Suprapubic skin (tissue), 4 donors: ENCODE data around the gene TPI1. TPM values are rescaled to one million over a fixed set of nuclear protein-coding genes. Genes with fewer than 3 reads are reported as not detected.

ENCODE experiments used
- DNase-seq, 2 donors: peaks; one replicate each; pipeline ENCODE4 v3.0.0-alpha.2; 2019; ENCODE audit warnings: low spot score in 2 of 2
- H3K27ac ChIP-seq: fragments of 200-600 bp; sonication (generic); one replicate; pipeline ENCODE4 v1.5.1; 2019
- H3K27me3 ChIP-seq: fragments of 200-600 bp; sonication (generic); one replicate; pipeline ENCODE4 v1.5.1; 2019
- H3K36me3 ChIP-seq: fragments of 200-600 bp; sonication (generic); one replicate; pipeline ENCODE4 v1.5.1; 2019
- H3K4me1 ChIP-seq: fragments of 200-600 bp; sonication (generic); one replicate; pipeline ENCODE4 v1.5.1; 2019
- H3K4me3 ChIP-seq: fragments of 200-600 bp; sonication (generic); one replicate; pipeline ENCODE4 v1.5.1; 2019; ENCODE audit warnings: mild to moderate bottlenecking
- H3K9me3 ChIP-seq: fragments of 200-600 bp; sonication (generic); one replicate; pipeline ENCODE4 v1.5.1; 2019
- EP300 ChIP-seq: sonication (generic); formaldehyde crosslinking; IDR thresholded peaks from one replicate; pipeline ENCODE4 v1.6.1; 2017; ENCODE audit warnings: antibody characterized with exemption
- POLR2A ChIP-seq, 2 donors: fragments of 450-650 bp; IDR thresholded peaks; one replicate each; pipeline ENCODE4 v1.6.1; 2017; ENCODE audit warnings: antibody characterized with exemption in 2 of 2, mild to moderate bottlenecking in 2 of 2, moderate library complexity in 2 of 2
- POLR2AphosphoS5 ChIP-seq, 3 donors: sonication (generic); formaldehyde crosslinking; IDR thresholded peaks; one replicate each; pipeline ENCODE4 v1.6.1; 2017; ENCODE audit warnings: antibody characterized with exemption in 3 of 3
- WGBS: methylation state at CpG from one replicate; pipeline ENCODE4 v1.1.5; 2018; 5-methylcytosine and 5-hydroxymethylcytosine counted together
- total RNA-seq, 4 donors: library from RNA; depleted of rRNA; stranded (reverse); fragments of >200 nt; gene quantifications; one replicate each; pipeline ENCODE4 v1.1.0, GENCODE V29; 2016
- TF ChIP-seq, protein P1 (sequence below), 2 donors: fragments of 200-600 bp in 1 of 2; fragments of 450-650 bp in 1 of 2; sonication (generic) in 1 of 2; IDR thresholded peaks; one replicate each; pipeline ENCODE4 v1.5.1; 2016 to 2019; ENCODE audit warnings: antibody characterized with exemption in 2 of 2, mild to moderate bottlenecking in 1 of 2, moderate library complexity in 1 of 2

The TPI1 gene
- total RNA-seq, 4 donors from 2014 or later, result 185 to 498 (median 405) TPM

DNA sequence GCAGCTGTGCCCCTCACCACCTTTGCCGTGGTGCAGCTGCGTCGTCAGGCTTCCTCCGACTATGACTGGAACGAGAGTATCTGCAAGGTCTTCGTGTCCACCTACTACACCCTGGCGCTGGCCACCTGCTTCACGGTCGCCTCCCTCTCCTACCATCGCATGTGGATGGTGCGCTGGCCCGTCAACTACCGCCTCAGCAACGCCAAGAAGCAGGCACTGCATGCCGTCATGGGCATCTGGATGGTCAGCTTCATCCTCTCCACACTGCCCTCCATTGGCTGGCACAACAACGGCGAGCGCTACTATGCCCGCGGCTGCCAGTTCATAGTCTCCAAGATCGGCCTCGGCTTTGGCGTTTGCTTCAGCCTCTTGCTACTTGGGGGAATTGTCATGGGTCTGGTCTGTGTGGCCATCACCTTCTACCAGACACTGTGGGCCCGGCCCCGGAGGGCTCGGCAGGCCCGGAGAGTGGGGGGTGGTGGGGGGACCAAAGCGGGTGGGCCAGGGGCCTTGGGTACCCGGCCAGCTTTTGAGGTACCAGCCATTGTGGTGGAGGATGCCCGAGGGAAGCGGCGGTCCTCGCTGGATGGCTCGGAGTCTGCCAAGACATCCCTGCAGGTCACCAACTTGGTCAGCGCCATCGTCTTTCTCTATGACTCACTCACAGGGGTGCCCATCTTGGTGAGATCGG, 43.1 kb upstream of the TPI1 start:
- no peak for DNase-seq
- no peak overlapping the region for H3K4me3 ChIP-seq
- H3K36me3 ChIP-seq, result no peaks in the 10 kb centered on the region
- H3K27ac ChIP-seq, result no peak overlapping the region
- WGBS, result 85% methylated on average over 28 of the region's 37 CpGs
- peaks cover 42% of the 10 kb centered on the region for H3K27me3 ChIP-seq
- peaks cover 47% of the 10 kb centered on the region for H3K4me1 ChIP-seq
- no peaks in the 10 kb centered on the region for H3K9me3 ChIP-seq
- TF ChIP-seq, protein P1, sequence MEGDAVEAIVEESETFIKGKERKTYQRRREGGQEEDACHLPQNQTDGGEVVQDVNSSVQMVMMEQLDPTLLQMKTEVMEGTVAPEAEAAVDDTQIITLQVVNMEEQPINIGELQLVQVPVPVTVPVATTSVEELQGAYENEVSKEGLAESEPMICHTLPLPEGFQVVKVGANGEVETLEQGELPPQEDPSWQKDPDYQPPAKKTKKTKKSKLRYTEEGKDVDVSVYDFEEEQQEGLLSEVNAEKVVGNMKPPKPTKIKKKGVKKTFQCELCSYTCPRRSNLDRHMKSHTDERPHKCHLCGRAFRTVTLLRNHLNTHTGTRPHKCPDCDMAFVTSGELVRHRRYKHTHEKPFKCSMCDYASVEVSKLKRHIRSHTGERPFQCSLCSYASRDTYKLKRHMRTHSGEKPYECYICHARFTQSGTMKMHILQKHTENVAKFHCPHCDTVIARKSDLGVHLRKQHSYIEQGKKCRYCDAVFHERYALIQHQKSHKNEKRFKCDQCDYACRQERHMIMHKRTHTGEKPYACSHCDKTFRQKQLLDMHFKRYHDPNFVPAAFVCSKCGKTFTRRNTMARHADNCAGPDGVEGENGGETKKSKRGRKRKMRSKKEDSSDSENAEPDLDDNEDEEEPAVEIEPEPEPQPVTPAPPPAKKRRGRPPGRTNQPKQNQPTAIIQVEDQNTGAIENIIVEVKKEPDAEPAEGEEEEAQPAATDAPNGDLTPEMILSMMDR (IDR thresholded peaks at IDR 0.05), result no peak
- no peak for TF ChIP-seq EP300
- TF ChIP-seq POLR2AphosphoS5 (IDR thresholded peaks at IDR 0.05), result no peak
- no peak for TF ChIP-seq POLR2A (IDR thresholded peaks at IDR 0.05)

DNA sequence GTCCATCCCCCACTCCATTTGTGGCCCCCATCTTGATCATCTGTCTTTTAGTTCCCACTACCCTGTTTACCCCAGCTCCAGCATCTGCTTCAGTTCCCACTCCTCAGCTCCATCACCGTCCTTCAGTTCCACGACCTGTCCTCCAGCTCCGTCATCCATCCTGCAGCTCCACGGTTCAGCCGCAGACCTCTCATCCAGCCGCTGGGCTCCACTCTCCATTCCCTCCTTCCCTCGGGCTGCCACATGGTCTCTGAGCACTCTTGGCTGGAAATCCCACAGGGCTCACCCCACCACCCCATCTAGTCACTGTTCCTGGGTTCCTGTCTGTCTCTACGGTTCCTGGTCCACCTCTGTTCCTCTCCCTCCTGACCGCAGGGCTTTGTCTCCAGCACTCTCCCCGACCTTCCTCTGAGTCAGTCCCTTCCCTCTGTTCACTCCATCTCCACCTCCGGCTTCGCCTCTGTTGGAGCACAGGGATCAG, 42.4 kb upstream of the TPI1 start:
- Histone ChIP-seq H3K27me3 (peaks cover 42% of the 10 kb centered on the region), H3K27ac (no peak overlapping the region), H3K4me1 (peaks cover 54% of the 10 kb centered on the region), H3K9me3 (no peaks in the 10 kb centered on the region), H3K36me3 (no peaks in the 10 kb centered on the region), H3K4me3 (no peak overlapping the region)
- no peak for TF ChIP-seq EP300
- TF ChIP-seq POLR2A (IDR thresholded peaks at IDR 0.05), result no peak
- no peak for TF ChIP-seq POLR2AphosphoS5 (IDR thresholded peaks at IDR 0.05)
- TF ChIP-seq, protein P1 (IDR thresholded peaks at IDR 0.05), result no peak
- DNase-seq, result no peak
- WGBS, result 45% methylated on average over 12 of the region's 12 CpGs

DNA sequence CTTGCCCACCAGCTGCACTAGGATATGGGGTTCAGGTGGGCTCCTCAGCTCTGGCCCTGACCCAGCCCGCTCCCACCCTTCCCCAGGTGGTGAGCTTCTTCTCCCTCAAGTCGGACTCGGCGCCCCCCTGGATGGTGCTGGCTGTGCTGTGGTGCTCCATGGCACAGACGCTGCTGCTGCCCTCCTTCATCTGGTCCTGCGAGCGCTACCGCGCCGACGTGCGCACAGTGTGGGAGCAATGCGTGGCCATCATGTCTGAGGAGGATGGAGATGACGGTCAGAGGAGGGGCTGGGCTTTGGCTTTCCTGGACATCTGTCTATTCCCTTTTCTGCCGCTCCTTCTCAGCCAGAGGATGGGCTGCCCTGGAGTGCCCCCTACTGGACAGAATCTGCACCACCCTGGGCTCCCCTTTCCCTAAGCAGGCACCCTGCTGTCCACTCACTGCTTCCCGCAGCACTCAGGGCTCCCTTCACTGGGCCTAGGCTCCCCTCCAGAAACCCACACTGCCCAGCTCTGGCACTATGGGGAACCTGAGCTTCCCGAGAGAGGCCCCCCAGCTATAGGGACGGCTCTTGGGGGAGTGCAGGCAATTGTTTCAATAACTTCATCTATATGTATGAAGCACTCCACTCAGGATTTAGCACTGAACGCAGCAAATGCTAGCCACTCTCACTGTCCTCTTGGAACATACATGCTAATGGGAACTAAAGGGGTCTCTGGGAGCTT, 41.8 kb upstream of the TPI1 start:
- Histone ChIP-seq H3K27me3 (peaks cover 42% of the 10 kb centered on the region), H3K9me3 (no peaks in the 10 kb centered on the region), H3K4me3 (no peak overlapping the region), H3K36me3 (no peaks in the 10 kb centered on the region), H3K4me1 (peaks cover 55% of the 10 kb centered on the region), H3K27ac (no peak overlapping the region)
- DNase-seq, result peak; percentile 92
- TF ChIP-seq POLR2AphosphoS5 (IDR thresholded peaks at IDR 0.05), result no peak
- TF ChIP-seq, protein P1 (IDR thresholded peaks at IDR 0.05), result peak; percentile 79 to 89
- 11% methylated on average over 14 of the region's 19 CpGs for WGBS

DNA sequence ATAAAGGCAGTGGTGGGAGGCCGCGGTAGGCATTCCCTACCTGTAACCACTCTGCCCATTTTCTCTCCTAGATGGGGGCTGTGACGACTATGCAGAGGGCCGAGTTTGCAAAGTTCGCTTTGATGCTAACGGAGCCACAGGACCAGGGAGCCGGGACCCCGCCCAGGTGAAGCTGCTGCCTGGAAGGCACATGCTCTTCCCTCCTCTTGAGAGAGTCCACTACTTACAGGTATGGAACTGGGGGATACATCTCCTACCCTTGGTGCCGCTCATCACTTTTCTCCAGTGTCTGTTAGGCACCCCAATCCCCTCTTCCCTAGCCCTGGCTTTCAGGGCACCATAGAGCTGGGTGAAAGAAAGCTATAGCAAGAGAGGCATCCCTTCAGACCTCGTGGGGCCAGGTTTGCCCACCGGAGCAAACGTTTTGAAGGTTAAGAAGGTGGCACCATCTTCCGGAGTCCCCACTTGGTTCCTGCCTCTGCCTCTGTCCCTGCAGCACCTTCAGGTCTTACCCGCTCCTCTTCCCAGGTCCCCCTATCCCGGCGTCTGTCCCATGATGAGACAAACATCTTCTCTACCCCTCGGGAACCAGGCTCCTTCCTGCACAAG, 41.1 kb upstream of the TPI1 start:
- peak in 1 of 2 donors; percentile 69 for DNase-seq
- Histone ChIP-seq H3K9me3 (no peaks in the 10 kb centered on the region), H3K4me3 (no peak overlapping the region), H3K27me3 (peaks cover 42% of the 10 kb centered on the region), H3K27ac (no peak overlapping the region), H3K36me3 (peaks cover 3% of the 10 kb centered on the region), H3K4me1 (peaks cover 50% of the 10 kb centered on the region)
- WGBS, result 76% methylated on average over 17 of the region's 17 CpGs
- TF ChIP-seq, protein P1 (IDR thresholded peaks at IDR 0.05), result no peak
- TF ChIP-seq EP300 (no peak), POLR2AphosphoS5 (IDR thresholded peaks at IDR 0.05) (no peak), POLR2A (IDR thresholded peaks at IDR 0.05) (no peak)
